Uterus (tissue), 4 donors: ENCODE results near the gene SPINK14. TPM values are rescaled to one million over a fixed set of nuclear protein-coding genes. Genes with fewer than 3 reads are reported as not detected.

Experiments used
- DNase-seq, 2 donors: peaks; one replicate each; pipeline ENCODE4 v3.0.0-alpha.2; 2019 to 2020
- H3K27ac ChIP-seq, 2 donors: fragments of 200-600 bp; sonication (generic); 1 replicate in 1 of 2; 2 replicates in 1 of 2; pipeline ENCODE4 v1.5.1; 2016 to 2018
- H3K27me3 ChIP-seq, 2 donors: fragments of 200-600 bp; sonication (generic); one replicate each; pipeline ENCODE4 v1.5.1; 2018 to 2019; ENCODE audit warnings: control low read depth in 1 of 2
- H3K36me3 ChIP-seq, 2 donors: fragments of 200-600 bp; sonication (generic); one replicate each; pipeline ENCODE4 v1.5.1; 2019; ENCODE audit warnings: control low read depth in 1 of 2
- H3K4me1 ChIP-seq, 2 donors: fragments of 200-600 bp; sonication (generic); one replicate each; pipeline ENCODE4 v1.5.1; 2018 to 2019; ENCODE audit warnings: control low read depth in 1 of 2
- H3K4me3 ChIP-seq, 2 donors: fragments of 200-600 bp; sonication (generic); 1 replicate in 1 of 2; 2 replicates in 1 of 2; pipeline ENCODE4 v1.5.1; 2018 to 2019; ENCODE audit warnings: mild to moderate bottlenecking in 1 of 2
- H3K9me3 ChIP-seq, 2 donors: fragments of 200-600 bp; sonication (generic); one replicate each; pipeline ENCODE4 v1.5.1; 2019; ENCODE audit warnings: control low read depth in 1 of 2
- CTCF ChIP-seq, 4 experiments: fragments of 200-600 bp in 2 of 4; fragments of 450-650 bp in 2 of 4; sonication (generic) in 2 of 4; IDR thresholded peaks; one replicate each; pipeline ENCODE4 v1.5.1; 2016 to 2019; ENCODE audit warnings: antibody characterized with exemption in 4 of 4, mild to moderate bottlenecking in 2 of 4, moderate library complexity in 1 of 4
- POLR2A ChIP-seq, 2 donors: fragments of 450-650 bp; IDR thresholded peaks; one replicate each; pipeline ENCODE4 v1.6.1; 2016; ENCODE audit warnings: antibody characterized with exemption in 2 of 2, mild to moderate bottlenecking in 1 of 2, moderate library complexity in 1 of 2
- intact Hi-C: fragments of 100-400 bp; cut with DNase I; formaldehyde crosslinking; loops from one replicate; pipeline ENCODE4 v1.15.1; 2023; ENCODE audit warnings: low total_unique reads
- total RNA-seq, 4 donors: library from RNA; depleted of rRNA in 3 of 4; stranded (reverse); fragments of >200 nt in 3 of 4; gene quantifications; one replicate each; pipeline versions ENCODE4 v1.1.0 to v1.2.4, GENCODE V29; 2014 to 2023
- donor health status: DM: yes; HTN: yes; CAD: no.

Gene SPINK14
- total RNA-seq = not detected

- intact Hi-C loops = no loop called here
- Histone ChIP-seq H3K36me3 (no peaks in the 10 kb centered on the region), H3K9me3 (no peaks in the 10 kb centered on the region), H3K27ac (no peak within 1 kb of the TSS), H3K27me3 (no peaks in the 10 kb centered on the region), H3K4me1 (no peaks in the 10 kb centered on the region), H3K4me3 (no peak within 1 kb of the TSS)
- TF ChIP-seq POLR2A (IDR thresholded peaks at IDR 0.05) (no peak), CTCF (IDR thresholded peaks at IDR 0.05) (no peak)
- DNase-seq = no peak
Measured at GRCh38 chr5:148168246-148168645, at the start of gene SPINK14. Gene SPINK14, plus strand, starts transcription at chr5:148168546. Its CDS starts 1,187 bp downstream, at chr5:148169733.

DNA sequence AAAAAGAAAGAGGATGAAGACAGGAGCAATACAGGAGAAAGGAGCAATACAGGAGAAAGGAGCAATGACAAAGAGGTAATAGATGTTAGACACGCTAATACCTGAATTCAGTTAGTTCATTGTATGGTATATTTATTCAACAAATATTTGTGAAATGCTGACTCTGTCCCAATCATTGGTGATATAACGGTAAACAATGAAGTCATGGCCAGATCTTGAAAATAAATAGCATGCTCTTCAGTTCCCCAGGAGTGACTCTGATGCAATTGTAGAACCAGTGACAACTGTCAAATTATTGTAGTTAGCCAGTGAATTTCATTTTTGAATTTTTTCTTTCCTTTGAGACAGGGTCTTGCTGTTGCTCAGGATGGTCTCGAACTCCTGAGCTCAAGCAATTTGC lies 48.0 kb upstream of the SPINK14 start:
- intact Hi-C loops = no loop called here
- no peaks in the 10 kb centered on the region for H3K9me3 ChIP-seq
- no peak for TF ChIP-seq CTCF (IDR thresholded peaks at IDR 0.05)
- TF ChIP-seq POLR2A (IDR thresholded peaks at IDR 0.05) = no peak

DNA sequence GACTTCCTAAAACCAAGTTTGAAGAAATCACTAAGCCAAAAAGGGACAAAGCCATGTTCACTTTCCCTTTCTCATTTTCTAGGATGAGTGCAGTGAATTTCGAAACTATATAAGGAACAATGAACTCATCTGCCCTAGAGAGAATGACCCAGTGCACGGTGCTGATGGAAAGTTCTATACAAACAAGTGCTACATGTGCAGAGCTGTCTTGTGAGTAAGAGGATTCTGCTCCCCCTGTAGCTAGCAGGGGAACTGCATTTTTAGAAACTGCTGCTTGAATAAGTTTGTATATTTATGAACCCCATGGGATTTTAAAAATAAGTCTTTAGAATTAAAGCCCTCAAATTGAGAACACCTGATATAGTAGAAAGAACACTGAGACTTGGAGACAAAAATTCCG lies 42.7 kb upstream of the SPINK14 start:
- Histone ChIP-seq H3K4me3 (no peak overlapping the region), H3K4me1 (no peaks in the 10 kb centered on the region), H3K27me3 (no peaks in the 10 kb centered on the region), H3K36me3 (no peaks in the 10 kb centered on the region), H3K27ac (no peak overlapping the region), H3K9me3 (no peaks in the 10 kb centered on the region)
- TF ChIP-seq POLR2A (IDR thresholded peaks at IDR 0.05) (no peak), CTCF (IDR thresholded peaks at IDR 0.05) (no peak)
- intact Hi-C loops = no loop called here
- no peak for DNase-seq

More for the DNA sequence above, 48.0 kb upstream of the SPINK14 start:
- H3K27me3 ChIP-seq = no peaks in the 10 kb centered on the region
- H3K4me1 ChIP-seq = no peaks in the 10 kb centered on the region
- H3K36me3 ChIP-seq = no peaks in the 10 kb centered on the region
- no peak for DNase-seq
- no peak overlapping the region for H3K4me3 ChIP-seq
- no peak overlapping the region for H3K27ac ChIP-seq

DNA sequence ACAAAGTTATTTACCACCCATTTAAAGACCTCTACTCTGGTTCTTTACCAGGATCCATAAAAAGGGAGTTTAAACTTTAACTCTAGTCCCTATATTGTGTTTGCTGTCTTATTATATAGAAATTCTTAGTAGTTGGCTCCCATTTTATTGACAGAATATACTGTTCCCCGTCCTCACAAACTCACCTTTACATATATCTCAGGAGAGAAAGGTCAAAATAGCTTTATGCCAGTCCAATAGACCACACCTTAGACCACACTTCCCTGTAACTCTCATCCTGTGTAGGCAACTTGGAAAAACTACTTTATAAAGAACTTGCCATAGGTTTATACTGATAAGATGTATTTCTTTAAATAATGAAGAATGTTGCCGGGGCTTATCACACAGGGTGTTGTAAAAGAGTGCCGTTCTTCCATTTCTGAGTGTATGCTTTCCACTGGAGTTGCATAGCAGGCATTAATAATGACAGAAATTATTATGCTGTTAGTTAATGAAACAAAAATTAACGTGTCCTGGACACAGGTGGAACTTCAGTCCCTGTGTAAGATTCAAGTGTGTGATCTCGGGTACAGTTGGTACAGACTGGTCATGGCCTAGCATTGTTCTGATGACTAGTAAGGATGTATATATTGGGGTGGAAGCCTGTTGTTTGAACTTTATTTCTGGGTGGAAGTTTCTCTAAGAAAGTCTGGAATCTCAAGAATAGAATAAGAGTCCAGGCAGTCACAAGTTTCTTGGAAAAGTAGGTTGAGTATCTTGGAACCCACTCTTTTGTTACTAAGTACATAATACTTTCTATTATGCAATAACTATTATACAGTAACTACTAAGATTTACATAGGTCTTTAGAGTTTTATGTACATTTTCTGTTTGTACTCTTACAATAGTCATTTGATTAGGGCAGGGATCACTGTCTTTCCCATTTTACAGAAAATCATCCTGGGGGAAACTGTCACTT lies 33.0 kb upstream of the SPINK14 start:
- TF ChIP-seq CTCF (IDR thresholded peaks at IDR 0.05) = no peak
- TF ChIP-seq POLR2A (IDR thresholded peaks at IDR 0.05) = no peak
- Histone ChIP-seq H3K4me3 (no peak overlapping the region), H3K9me3 (no peaks in the 10 kb centered on the region), H3K27ac (no peak overlapping the region), H3K4me1 (no peaks in the 10 kb centered on the region), H3K27me3 (no peaks in the 10 kb centered on the region), H3K36me3 (no peaks in the 10 kb centered on the region)
- no peak for DNase-seq
- intact Hi-C loops = no loop called here

DNA sequence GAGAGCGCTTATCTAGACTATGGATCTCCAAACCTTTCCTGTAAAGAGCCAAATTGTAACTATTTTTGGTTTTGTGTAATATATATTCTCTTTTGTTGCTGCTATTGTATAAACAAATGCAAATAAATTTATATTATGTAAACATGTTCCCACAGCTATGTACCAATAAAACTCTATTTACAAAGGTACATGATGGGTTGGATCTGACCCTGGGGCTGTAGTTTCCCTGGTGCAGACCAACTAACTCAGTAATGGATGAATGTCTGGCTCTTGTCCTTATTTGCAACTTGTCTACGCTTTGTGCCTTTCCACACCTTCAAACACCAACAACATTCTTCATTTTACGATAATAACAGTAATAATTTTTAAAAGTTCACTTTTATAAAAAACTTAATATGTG lies 27.5 kb upstream of the SPINK14 start:
- no peaks in the 10 kb centered on the region for H3K36me3 ChIP-seq
- no peaks in the 10 kb centered on the region for H3K9me3 ChIP-seq
- no peak overlapping the region for H3K27ac ChIP-seq
- no peak for TF ChIP-seq CTCF (IDR thresholded peaks at IDR 0.05)
- TF ChIP-seq POLR2A (IDR thresholded peaks at IDR 0.05) = no peak
- no peak for DNase-seq
- no peaks in the 10 kb centered on the region for H3K4me1 ChIP-seq
- intact Hi-C loops = no loop called here
- no peaks in the 10 kb centered on the region for H3K27me3 ChIP-seq
- H3K4me3 ChIP-seq = no peak overlapping the region
